ENCODE measurements around the gene CUL1.

CUL1 gene

GRCh38 chr7:148732862-148733261, 34.2 kb downstream of the CUL1 start:
- TF ChIP-seq CTCF (IDR thresholded peaks at IDR 0.05; ENCODE audit: low read depth, low read length): no peak
- no peak for DNase-seq (ENCODE audit: low read depth in 2 of 2)
- no peak overlapping the region for H3K4me3 ChIP-seq (replicated peaks in 1 of 2; ENCODE audit: low read depth in 2 of 2, low read length in 2 of 2)

GRCh38 chr7:148733496-148733895, 34.8 kb downstream of the CUL1 start:
- DNase-seq (ENCODE audit: low read depth in 2 of 2): no peak
- no peak for TF ChIP-seq CTCF (IDR thresholded peaks at IDR 0.05; ENCODE audit: low read depth, low read length)
- no peak overlapping the region for H3K4me3 ChIP-seq (replicated peaks in 1 of 2; ENCODE audit: low read depth in 2 of 2, low read length in 2 of 2)

GRCh38 chr7:148735141-148735540, 36.4 kb downstream of the CUL1 start:
- no peak for DNase-seq (ENCODE audit: low read depth in 2 of 2)
- no peak overlapping the region for H3K4me3 ChIP-seq (replicated peaks in 1 of 2; ENCODE audit: low read depth in 2 of 2, low read length in 2 of 2)
- TF ChIP-seq CTCF (IDR thresholded peaks at IDR 0.05; ENCODE audit: low read depth, low read length): no peak

GRCh38 chr7:148735967-148736366, 37.3 kb downstream of the CUL1 start:
- no peak for DNase-seq (ENCODE audit: low read depth in 2 of 2)
- no peak overlapping the region for H3K4me3 ChIP-seq (replicated peaks in 1 of 2; ENCODE audit: low read depth in 2 of 2, low read length in 2 of 2)
- TF ChIP-seq CTCF (IDR thresholded peaks at IDR 0.05; ENCODE audit: low read depth, low read length): no peak

GRCh38 chr7:148738737-148739535, 40.2 kb downstream of the CUL1 start:
- H3K4me3 ChIP-seq (replicated peaks in 1 of 2; ENCODE audit: low read depth in 2 of 2, low read length in 2 of 2): no peak overlapping the region
- TF ChIP-seq CTCF (IDR thresholded peaks at IDR 0.05; ENCODE audit: low read depth, low read length): no peak
- DNase-seq (ENCODE audit: low read depth in 2 of 2): no peak

- no peak overlapping the region for H3K4me3 ChIP-seq (replicated peaks in 1 of 2; ENCODE audit: low read depth in 2 of 2, low read length in 2 of 2)
- no peak for TF ChIP-seq CTCF (IDR thresholded peaks at IDR 0.05; ENCODE audit: low read depth, low read length)
- no peak for DNase-seq (ENCODE audit: low read depth in 2 of 2)
Observed at GRCh38 chr7:148746135-148746534, 47.4 kb downstream of the CUL1 start.

- no peak overlapping the region for H3K4me3 ChIP-seq (replicated peaks in 1 of 2; ENCODE audit: low read depth in 2 of 2, low read length in 2 of 2)
- TF ChIP-seq CTCF (IDR thresholded peaks at IDR 0.05; ENCODE audit: low read depth, low read length): no peak
- DNase-seq (ENCODE audit: low read depth in 2 of 2): no peak
Observed at GRCh38 chr7:148747274-148747673, 48.6 kb downstream of the CUL1 start.

Measured in cardiac fibroblast (primary cell).